Measurements from ENCODE around the gene SMG7. TPM values are rescaled to one million over a fixed set of nuclear protein-coding genes. Genes with fewer than 3 reads are reported as not detected.

Gene SMG7
- total RNA-seq, 1 donor from 2014 or later: 63.4 TPM

GRCh38 chr1:183487674-183488442 is 15.6 kb downstream of the SMG7 start:
- TF ChIP-seq, protein P1, sequence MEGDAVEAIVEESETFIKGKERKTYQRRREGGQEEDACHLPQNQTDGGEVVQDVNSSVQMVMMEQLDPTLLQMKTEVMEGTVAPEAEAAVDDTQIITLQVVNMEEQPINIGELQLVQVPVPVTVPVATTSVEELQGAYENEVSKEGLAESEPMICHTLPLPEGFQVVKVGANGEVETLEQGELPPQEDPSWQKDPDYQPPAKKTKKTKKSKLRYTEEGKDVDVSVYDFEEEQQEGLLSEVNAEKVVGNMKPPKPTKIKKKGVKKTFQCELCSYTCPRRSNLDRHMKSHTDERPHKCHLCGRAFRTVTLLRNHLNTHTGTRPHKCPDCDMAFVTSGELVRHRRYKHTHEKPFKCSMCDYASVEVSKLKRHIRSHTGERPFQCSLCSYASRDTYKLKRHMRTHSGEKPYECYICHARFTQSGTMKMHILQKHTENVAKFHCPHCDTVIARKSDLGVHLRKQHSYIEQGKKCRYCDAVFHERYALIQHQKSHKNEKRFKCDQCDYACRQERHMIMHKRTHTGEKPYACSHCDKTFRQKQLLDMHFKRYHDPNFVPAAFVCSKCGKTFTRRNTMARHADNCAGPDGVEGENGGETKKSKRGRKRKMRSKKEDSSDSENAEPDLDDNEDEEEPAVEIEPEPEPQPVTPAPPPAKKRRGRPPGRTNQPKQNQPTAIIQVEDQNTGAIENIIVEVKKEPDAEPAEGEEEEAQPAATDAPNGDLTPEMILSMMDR (conservative IDR thresholded peaks at IDR 0.05): no peak
- H3K36me3 Mint-ChIP-seq: peaks cover 8% of the 10 kb centered on the region
- no peaks in the 10 kb centered on the region for H3K9me3 Mint-ChIP-seq
- no peak overlapping the region for H3K27ac Mint-ChIP-seq
- H3K27me3 Mint-ChIP-seq: no peaks in the 10 kb centered on the region
- no peak overlapping the region for H3K4me3 Mint-ChIP-seq
- H3K4me1 Mint-ChIP-seq (ENCODE audit: unreplicated experiment): peaks cover 7% of the 10 kb centered on the region
- no peak for DNase-seq (ENCODE audit: extremely low spot score, unreplicated experiment)

- Mint-ChIP-seq H3K9me3 (no peaks in the 10 kb centered on the region), H3K4me3 (no peak overlapping the region), H3K4me1 (ENCODE audit: unreplicated experiment) (peaks cover 4% of the 10 kb centered on the region), H3K27me3 (no peaks in the 10 kb centered on the region), H3K27ac (no peak overlapping the region), H3K36me3 (peaks cover 11% of the 10 kb centered on the region)
- TF ChIP-seq, protein P1 (conservative IDR thresholded peaks at IDR 0.05): no peak
- DNase-seq (ENCODE audit: extremely low spot score, unreplicated experiment): no peak
Measured at GRCh38 chr1:183490932-183491331, 18.6 kb downstream of the SMG7 start.

GRCh38 chr1:183493540-183494245 is 21.4 kb downstream of the SMG7 start:
- TF ChIP-seq, protein P1 (conservative IDR thresholded peaks at IDR 0.05): no peak
- no peak overlapping the region for H3K4me3 Mint-ChIP-seq
- no peak for DNase-seq (ENCODE audit: extremely low spot score, unreplicated experiment)
- H3K36me3 Mint-ChIP-seq: peaks cover 8% of the 10 kb centered on the region
- H3K27ac Mint-ChIP-seq: no peak overlapping the region
- peaks cover 4% of the 10 kb centered on the region for H3K4me1 Mint-ChIP-seq (ENCODE audit: unreplicated experiment)
- no peaks in the 10 kb centered on the region for H3K27me3 Mint-ChIP-seq
- H3K9me3 Mint-ChIP-seq: no peaks in the 10 kb centered on the region

DNA sequence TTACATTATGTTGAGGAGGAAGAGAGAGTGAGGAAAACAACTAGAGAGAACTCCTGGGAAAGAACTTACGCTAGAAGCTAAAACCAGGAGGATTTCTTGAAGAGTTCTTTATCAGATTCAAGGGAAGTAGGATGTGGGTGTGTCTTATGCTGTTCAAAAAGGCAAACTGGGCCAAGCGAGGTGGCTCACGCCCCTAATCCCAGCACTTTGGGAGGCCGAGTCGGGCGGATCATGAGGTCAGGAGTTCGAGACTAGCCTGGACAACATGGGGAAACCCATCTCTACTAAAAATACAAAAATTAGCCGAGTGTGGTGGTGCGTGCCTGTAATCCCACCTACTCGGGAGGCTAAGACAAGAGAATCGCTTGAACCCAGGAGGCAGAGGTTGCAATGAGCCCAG is 23.1 kb downstream of the SMG7 start:
- Mint-ChIP-seq H3K27ac (no peak overlapping the region), H3K4me1 (ENCODE audit: unreplicated experiment) (no peaks in the 10 kb centered on the region), H3K27me3 (no peaks in the 10 kb centered on the region), H3K36me3 (peaks cover 11% of the 10 kb centered on the region), H3K4me3 (no peak overlapping the region), H3K9me3 (no peaks in the 10 kb centered on the region)
- DNase-seq (ENCODE audit: extremely low spot score, unreplicated experiment): no peak
- TF ChIP-seq, protein P1 (conservative IDR thresholded peaks at IDR 0.05): no peak

DNA sequence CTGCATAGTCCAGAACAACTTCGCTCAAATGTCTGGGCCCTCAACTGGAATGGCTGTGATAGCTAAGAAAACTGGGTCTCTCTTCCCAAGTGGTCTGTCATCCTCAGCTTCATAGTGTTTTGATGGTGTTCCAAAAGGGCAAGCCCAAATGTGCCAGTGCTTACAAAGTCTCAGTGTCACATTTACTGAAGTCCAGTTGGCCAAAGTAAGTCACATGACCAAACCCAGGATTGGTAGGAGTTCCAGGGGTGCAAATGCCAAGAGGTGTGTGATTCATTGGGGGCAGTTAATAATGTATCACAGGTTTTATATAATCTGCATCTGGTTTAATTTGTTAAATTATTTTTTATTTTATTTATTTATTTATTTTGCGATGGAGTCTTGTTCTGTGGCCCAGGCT is 24.9 kb downstream of the SMG7 start:
- Mint-ChIP-seq H3K27me3 (no peaks in the 10 kb centered on the region), H3K4me1 (ENCODE audit: unreplicated experiment) (no peaks in the 10 kb centered on the region), H3K36me3 (peaks cover 11% of the 10 kb centered on the region), H3K9me3 (no peaks in the 10 kb centered on the region), H3K27ac (no peak overlapping the region), H3K4me3 (no peak overlapping the region)
- TF ChIP-seq, protein P1 (conservative IDR thresholded peaks at IDR 0.05): no peak
- no peak for DNase-seq (ENCODE audit: extremely low spot score, unreplicated experiment)

Measured in type B pancreatic cell (in vitro differentiated cells).